Loucy (cell line): ENCODE data around the gene ECEL1.

Source experiments
- H2AFZ ChIP-seq: fragments of 200-600 bp; sonication (generic); 2 replicates; pipeline ENCODE4 v1.6.0; 2016; ENCODE audit warnings: antibody characterized with exemption, mild to moderate bottlenecking, low read length, moderate library complexity
- H3F3A ChIP-seq: fragments of 200-600 bp; 2 replicates; pipeline ENCODE4 v1.6.0; 2016; ENCODE audit warnings: antibody characterized with exemption, low read depth, mild to moderate bottlenecking
- H3K27me3 ChIP-seq: fragments of 200-600 bp; sonication (generic); 2 replicates; pipeline ENCODE4 v1.6.1; 2014; ENCODE audit warnings: low read length, mild to moderate bottlenecking; ENCODE audit not compliant: insufficient read depth, poor library complexity, severe bottlenecking
- H3K36me3 ChIP-seq: fragments of 200-600 bp; sonication (generic); 2 replicates; pipeline ENCODE4 v1.6.1; 2016; ENCODE audit warnings: low read length; ENCODE audit not compliant: insufficient read depth
- H3K4me1 ChIP-seq: fragments of 200-600 bp; sonication (generic); 2 replicates; pipeline ENCODE4 v1.5.1; 2014; ENCODE audit warnings: low read length, mild to moderate bottlenecking; ENCODE audit not compliant: insufficient read depth, poor library complexity, severe bottlenecking
- H3K4me2 ChIP-seq: fragments of 200-600 bp; sonication (generic); 2 replicates; pipeline ENCODE4 v1.6.0; 2014; ENCODE audit warnings: antibody characterized with exemption, low read length, low read depth, mild to moderate bottlenecking; ENCODE audit not compliant: poor library complexity, severe bottlenecking
- H3K4me3 ChIP-seq: fragments of 200-600 bp; sonication (generic); 2 replicates; pipeline ENCODE4 v1.5.1; 2014; ENCODE audit warnings: low read length, mild to moderate bottlenecking, mixed read lengths; ENCODE audit not compliant: poor library complexity, severe bottlenecking
- H3K79me2 ChIP-seq: fragments of 200-600 bp; sonication (generic); 2 replicates; pipeline ENCODE4 v1.6.1; 2014; ENCODE audit warnings: low read length; ENCODE audit not compliant: insufficient read depth
- H3K9ac ChIP-seq: fragments of 200-600 bp; sonication (generic); 2 replicates; pipeline ENCODE4 v1.6.0; 2014; ENCODE audit warnings: mild to moderate bottlenecking, low read depth, low read length, moderate library complexity; ENCODE audit not compliant: poor library complexity, severe bottlenecking
- H3K9me2 ChIP-seq: fragments of 200-600 bp; sonication (generic); replicated peaks from 2 replicates; pipeline ENCODE4 v1.6.1; 2016; ENCODE audit warnings: low read depth, low read length, mixed read lengths
- H3K9me3 ChIP-seq: fragments of 200-600 bp; sonication (generic); 2 replicates; pipeline ENCODE4 v1.6.1; 2014; ENCODE audit warnings: mild to moderate bottlenecking, antibody characterized with exemption, low read length, low read depth; ENCODE audit not compliant: insufficient read depth
- H4K20me1 ChIP-seq: fragments of 200-600 bp; sonication (generic); 2 replicates; pipeline ENCODE4 v1.6.0; 2014; ENCODE audit warnings: antibody characterized with exemption, low read length, mild to moderate bottlenecking; ENCODE audit not compliant: insufficient read depth, poor library complexity, severe bottlenecking
- EZH2phosphoT487 ChIP-seq: fragments of 200-600 bp; IDR thresholded peaks from 2 replicates; pipeline ENCODE4 v1.6.1; 2018; ENCODE audit warnings: antibody characterized with exemption, mild to moderate bottlenecking, moderate library complexity, borderline replicate concordance
- TF ChIP-seq, protein P1 (sequence below): fragments of 200-600 bp; sonication (generic); conservative IDR thresholded peaks from 2 replicates; pipeline ENCODE4 v1.5.1; 2014; ENCODE audit warnings: mild to moderate bottlenecking, antibody characterized with exemption, low read length

Gene ECEL1

DNA sequence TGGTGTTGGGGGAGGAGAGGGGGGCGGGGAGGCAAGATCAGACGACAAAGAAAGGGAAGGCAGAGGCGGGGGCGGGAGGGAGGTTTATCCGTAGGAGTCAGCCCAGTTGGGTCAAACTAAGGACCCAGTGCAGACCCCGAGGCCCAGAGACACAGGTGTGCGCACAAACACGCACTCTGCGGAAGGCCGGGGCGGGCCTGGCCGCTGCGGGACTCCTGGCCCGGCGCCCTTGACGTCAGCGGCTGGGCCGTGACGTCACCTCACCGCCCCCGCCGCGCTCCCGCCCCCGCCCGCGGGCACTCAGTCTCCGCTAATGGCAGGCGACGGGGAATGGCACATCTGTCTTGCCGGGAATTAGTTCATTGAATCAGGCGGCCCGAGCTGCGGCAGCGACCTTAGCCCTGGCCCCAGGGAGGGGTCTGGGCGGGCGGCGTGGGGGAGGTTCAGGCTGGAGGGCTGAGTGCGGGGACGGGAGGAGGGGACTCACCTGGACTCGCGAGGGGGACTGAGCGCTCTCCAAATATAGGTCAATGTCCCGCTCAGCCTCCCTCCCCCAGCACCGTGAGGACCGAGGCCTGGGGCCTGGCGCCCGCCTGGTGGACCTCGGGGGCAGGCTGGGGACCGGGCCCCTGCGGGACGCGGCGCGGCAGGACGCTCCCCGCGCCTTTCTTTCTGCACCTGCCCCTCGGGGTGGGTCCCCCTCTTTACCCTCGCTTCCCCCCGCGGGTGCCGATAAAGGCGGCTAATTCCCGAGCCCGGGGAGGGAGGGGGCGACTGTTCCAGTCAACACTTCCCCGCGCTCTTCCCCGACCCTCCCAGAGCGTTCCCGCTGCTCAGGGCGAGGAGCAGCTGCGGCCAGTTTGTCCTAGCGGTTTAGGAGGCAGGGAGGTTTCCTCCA is 15.5 kb upstream of the ECEL1 start:
- Histone ChIP-seq H3K4me3 (no peak overlapping the region), H3K4me2 (no peak overlapping the region), H3K36me3 (no peaks in the 10 kb centered on the region), H3K79me2 (no peaks in the 10 kb centered on the region), H2AFZ (no peak overlapping the region), H4K20me1 (no peaks in the 10 kb centered on the region), H3F3A (no peaks in the 10 kb centered on the region), H3K27me3 (no peaks in the 10 kb centered on the region), H3K4me1 (no peaks in the 10 kb centered on the region), H3K9me2 (no peaks in the 10 kb centered on the region), H3K9ac (no peak overlapping the region), H3K9me3 (no peaks in the 10 kb centered on the region)
- TF ChIP-seq EZH2phosphoT487 = no peak
- TF ChIP-seq, protein P1, sequence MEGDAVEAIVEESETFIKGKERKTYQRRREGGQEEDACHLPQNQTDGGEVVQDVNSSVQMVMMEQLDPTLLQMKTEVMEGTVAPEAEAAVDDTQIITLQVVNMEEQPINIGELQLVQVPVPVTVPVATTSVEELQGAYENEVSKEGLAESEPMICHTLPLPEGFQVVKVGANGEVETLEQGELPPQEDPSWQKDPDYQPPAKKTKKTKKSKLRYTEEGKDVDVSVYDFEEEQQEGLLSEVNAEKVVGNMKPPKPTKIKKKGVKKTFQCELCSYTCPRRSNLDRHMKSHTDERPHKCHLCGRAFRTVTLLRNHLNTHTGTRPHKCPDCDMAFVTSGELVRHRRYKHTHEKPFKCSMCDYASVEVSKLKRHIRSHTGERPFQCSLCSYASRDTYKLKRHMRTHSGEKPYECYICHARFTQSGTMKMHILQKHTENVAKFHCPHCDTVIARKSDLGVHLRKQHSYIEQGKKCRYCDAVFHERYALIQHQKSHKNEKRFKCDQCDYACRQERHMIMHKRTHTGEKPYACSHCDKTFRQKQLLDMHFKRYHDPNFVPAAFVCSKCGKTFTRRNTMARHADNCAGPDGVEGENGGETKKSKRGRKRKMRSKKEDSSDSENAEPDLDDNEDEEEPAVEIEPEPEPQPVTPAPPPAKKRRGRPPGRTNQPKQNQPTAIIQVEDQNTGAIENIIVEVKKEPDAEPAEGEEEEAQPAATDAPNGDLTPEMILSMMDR = no peak

DNA sequence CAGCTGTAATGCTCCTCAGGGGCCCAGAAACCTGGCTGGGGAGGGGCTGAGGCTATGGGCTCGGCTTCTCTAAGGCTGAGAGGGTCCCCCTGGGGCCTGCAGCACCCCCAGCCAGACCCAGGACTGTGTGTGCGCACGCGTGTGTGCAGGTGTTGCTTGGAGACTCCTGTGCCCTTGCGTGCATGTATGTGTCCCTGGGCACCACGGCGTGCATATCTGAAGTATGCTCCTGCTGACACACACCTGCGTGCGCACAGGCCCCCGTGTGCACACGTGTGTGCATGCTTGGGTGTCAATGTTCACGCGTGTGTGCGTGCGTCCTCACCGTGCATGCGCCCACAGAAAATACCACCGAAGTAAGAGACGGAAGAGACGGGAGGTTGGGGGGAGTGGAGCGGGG is 14.9 kb upstream of the ECEL1 start:
- H3K27me3 ChIP-seq = no peaks in the 10 kb centered on the region
- no peaks in the 10 kb centered on the region for H3F3A ChIP-seq
- H2AFZ ChIP-seq = no peak overlapping the region
- no peaks in the 10 kb centered on the region for H3K79me2 ChIP-seq
- no peaks in the 10 kb centered on the region for H4K20me1 ChIP-seq
- H3K4me3 ChIP-seq = no peak overlapping the region
- no peaks in the 10 kb centered on the region for H3K9me3 ChIP-seq
- H3K4me1 ChIP-seq = no peaks in the 10 kb centered on the region
- no peaks in the 10 kb centered on the region for H3K9me2 ChIP-seq
- TF ChIP-seq, protein P1 = no peak
- no peak for TF ChIP-seq EZH2phosphoT487
- no peak overlapping the region for H3K4me2 ChIP-seq
- H3K36me3 ChIP-seq = no peaks in the 10 kb centered on the region
- H3K9ac ChIP-seq = no peak overlapping the region

DNA sequence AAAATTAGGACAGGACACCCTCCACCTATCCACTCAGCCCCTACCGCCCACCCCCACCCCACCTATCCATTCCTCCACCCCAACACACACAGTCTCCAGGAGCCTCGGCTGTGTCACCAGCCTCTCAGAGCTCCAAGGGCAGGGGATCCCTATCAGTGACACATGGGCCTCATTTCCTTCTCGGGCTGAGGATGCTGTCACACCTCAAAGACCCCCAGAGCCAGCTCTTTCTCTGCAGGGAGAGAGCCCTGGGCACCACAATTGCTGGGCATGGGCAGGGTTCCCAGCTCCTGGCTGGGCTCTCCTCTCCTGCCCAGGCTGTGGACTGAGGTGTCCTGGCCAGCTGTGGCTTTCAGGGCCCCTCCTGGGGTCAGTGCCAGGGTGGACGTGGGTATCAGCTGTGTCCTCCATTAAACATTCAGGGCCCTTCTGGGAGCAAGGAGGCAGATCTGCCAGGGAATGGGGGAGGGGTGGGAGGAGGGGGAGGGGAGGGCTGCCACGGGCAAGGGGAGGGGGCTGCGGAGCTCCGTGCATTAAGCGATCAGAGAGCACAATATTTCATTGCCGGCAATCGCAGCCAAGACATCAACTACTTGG is 14.3 kb upstream of the ECEL1 start:
- Histone ChIP-seq H3F3A (no peaks in the 10 kb centered on the region), H3K9ac (no peak overlapping the region), H4K20me1 (no peaks in the 10 kb centered on the region), H3K36me3 (no peaks in the 10 kb centered on the region), H3K27me3 (no peaks in the 10 kb centered on the region), H3K9me2 (no peaks in the 10 kb centered on the region), H2AFZ (no peak overlapping the region), H3K4me3 (no peak overlapping the region), H3K9me3 (no peaks in the 10 kb centered on the region), H3K79me2 (no peaks in the 10 kb centered on the region), H3K4me2 (no peak overlapping the region), H3K4me1 (no peaks in the 10 kb centered on the region)
- TF ChIP-seq, protein P1 = no peak
- no peak for TF ChIP-seq EZH2phosphoT487
